GM11168 (cell line): ENCODE results near the gene BCAN.

Source experiments
- in situ Hi-C: fragments of 300-500 bp; cut with MboI; formaldehyde crosslinking; loops from one replicate; pipeline ENCODE4 v1.12.0; 2022; ENCODE audit warnings: low sequenced_read_pairs; ENCODE audit not compliant: unreplicated experiment

BCAN gene

GRCh38 chr1:156675210-156676113 is 33.5 kb downstream of the BCAN start:
- in situ Hi-C loops = no loop called here

- in situ Hi-C loops = no loop called here
Observed at GRCh38 chr1:156676114-156676819, 34.4 kb downstream of the BCAN start.

- in situ Hi-C loops = no loop called here
Observed at GRCh38 chr1:156676820-156677615, 35.1 kb downstream of the BCAN start, which contains the start of gene NES. NES (minus strand) TSS chr1:156677407; CDS start chr1:156677264, 143 bp downstream.

DNA sequence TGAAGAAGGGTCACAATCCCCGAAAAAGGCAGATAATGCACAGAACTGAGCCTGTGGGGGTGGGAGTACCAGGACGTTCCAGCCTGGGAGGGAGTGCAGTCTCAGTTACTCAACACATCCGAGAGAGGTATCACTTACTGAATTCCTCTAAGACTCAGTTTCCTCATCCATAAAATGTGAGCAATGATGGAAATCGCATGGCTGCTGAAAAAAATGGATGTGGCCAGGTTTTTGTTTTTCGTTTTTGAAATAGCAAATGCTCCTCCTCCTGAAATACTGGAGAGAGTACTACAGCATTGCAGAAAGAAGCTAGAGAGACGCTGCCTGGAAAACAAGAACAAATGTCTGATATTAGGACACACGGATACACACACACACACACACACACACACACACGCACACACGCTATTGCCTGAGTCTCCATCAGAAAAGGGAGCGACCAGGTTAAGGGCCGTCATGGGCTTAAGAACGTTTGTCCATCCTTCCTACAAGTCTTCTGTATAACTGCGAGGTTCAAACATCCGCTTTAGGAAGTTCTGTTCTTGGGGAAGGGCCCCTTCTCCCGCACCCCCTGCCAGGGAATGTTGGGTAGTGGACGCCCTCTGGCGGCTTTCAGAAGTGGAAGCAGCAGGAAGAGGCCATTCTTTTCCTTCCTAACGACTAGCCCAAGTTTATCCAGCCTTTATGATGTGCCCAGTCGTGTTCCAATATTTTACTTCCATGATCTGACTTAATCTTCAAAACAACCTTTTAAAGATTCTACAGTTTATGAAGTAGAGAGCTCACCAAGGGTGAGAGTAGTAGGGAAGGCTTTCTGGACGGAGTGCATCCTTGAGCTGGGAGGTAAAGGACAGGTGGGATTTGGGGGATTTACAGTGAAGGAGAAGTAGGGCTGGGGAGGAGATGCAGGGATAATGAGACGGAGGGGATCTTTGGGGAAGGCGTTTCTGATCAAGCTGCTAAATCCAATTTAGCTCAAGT is 36.0 kb downstream of the BCAN start:
- in situ Hi-C loops = no loop called here

DNA sequence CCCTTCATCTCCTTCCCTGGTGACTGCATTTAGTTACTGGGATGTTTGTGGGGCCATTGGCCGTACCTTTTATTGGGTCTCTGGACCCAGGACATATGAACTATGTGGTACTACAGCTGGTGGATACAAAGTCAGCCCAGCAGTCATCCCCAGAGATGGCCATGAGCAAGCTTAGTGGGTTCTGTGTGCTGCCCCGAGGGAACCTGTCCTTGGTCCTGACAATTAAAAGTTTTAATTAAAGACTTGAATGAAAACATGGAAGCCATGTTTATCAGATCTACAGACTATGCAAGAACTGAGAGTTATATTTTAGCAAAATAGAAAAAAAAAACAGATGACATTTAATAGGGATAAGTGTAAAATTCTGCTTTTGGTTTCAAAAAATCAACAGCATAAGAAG is 38.1 kb downstream of the BCAN start:
- in situ Hi-C loops = no loop called here

GRCh38 chr1:156681196-156681960 is 39.5 kb downstream of the BCAN start:
- in situ Hi-C loops = no loop called here

DNA sequence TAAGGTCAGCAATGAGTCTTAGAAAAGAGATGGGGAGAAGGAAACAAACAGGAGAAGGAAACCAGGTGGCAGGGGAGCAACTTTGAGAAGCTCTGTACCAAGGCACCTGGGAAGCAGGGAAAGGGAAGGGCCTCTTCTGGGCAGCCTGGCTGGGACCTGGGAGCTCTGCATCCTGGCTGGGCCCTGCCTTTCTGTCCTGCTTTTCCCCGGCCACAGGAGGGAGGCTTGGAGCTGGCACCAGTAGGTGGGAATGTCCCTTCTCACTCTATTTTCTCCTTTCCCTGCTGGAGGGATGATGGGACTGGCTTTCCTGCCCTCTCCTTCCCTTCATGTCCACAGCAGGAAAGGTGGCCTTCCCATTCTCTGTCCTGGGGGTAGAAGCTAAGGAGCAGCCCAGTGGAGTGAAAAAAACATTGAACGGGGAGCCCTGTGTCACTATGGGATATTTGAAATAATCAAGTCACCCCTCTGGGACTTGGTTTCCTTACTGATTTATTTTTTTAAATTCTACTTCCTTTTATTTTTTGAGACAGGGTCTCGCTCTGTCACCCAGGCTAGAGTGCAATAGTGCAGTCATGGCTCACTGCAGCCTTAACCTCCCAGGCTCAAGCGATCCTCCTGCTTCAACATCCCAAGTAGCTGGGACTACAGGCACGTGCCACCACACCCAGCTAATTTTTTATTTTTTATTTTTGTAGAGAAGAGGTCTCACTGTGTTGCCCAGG is 40.4 kb downstream of the BCAN start:
- in situ Hi-C loops = no loop called here

DNA sequence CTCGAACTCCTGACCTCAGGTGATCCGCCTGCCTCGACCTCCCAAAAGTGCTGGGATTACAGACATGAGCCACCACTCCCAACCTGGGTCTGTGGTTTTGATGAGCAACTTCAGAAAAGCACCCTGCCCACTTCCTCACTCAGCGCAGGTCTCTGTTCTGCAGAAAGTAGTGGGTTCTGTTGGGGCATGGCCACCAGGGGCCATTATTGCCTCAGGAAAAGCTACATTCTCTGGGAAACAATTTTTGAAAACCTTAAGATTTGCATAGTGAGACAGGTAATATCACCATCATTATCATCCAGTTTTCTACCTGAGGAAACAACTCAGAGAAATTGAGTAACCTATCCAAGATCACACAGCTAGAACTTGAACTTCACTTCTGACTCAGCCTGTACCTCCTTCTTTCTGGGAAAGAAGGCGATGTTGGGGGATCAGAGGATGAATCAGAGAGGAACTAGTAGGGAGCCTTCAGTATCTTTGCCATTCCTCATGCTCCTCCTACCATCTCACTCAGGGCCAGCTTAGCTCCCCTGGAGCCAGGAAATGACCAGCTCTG is 42.4 kb downstream of the BCAN start:
- in situ Hi-C loops = no loop called here

DNA sequence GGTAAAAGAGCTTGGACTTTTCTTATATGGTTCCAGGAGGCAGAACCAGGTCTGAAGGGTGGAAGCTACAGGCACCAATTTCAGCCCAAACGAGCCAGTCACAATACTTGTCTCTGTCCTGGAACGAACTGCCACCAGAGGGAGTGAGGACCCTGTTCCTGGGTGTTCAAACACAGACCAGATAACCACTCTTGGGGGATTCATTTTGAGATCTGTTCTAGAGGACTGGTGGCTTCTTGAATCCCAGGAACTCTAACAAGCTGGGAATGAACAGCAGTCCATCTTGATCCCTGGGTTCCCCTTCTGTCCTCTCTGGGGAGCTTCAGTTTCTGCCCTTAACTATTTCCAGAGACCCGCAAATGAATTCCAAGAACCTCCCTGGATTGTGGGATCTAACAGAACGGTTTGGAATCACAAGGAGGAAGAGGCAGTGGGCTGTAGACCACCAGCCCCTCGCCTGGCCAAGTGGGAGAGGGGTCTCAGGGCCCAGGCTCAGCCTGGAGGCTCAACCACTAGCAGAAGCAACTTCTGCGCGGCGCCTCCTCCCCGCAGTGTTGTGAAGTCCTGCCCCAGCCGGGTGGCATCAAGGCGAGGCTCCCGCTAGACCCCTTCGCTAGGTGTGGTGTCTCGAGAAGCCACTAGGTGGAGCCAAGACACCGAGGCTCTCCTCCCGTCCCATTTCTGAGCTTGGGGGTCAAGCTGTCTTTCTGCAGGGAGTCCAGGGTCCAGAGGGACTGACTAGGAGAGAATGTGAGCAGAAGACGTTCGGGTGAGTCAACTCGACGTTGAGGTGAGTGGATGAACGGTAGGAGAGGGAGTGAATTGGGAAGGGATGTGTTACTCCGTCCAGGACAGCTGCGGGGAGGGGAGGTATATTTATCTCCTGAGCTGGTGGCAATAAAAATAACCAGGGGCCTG is 47.4 kb downstream of the BCAN start:
- in situ Hi-C loops = no loop called here

DNA sequence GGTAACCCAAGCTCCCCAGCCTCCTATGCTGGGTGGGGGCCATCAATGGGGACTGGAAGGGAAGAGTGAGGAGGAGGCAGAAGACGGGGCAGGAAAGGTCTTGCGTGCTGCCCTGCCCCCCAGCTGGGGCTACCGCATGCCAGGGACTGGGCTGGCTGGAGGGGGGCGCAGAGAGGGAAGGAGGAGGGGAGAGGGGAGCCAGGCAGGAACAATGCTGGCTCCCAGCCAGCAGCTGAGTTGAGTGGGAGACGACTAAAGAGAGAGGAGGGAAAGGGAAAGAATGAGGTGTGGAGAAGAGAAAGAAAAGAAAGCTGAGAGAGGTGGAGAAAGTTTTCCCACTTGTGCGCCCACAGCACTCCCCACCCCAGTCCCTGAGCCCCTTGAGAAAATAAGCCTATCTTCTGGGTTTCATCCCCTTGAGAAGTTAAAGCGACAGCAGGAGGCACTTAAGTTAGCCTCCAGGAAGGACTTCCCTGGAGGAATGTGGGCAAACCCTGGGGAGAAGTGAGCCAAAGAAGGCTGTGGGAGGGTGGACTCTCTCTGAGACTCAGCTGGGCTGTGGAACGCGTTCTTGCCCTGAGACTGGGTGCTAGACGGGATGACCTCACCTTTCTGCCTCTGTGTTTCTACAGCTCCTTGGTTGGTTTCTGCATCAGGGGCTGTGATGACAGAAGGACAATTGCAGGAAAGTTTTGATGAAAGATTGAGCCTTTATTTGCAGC is 48.2 kb downstream of the BCAN start:
- in situ Hi-C loops = no loop called here

GRCh38 chr1:156690675-156691036 is 48.7 kb downstream of the BCAN start:
- in situ Hi-C loops = no loop called here

GRCh38 chr1:156691191-156691590 is 49.3 kb downstream of the BCAN start:
- in situ Hi-C loops = no loop called here

- in situ Hi-C loops = no loop called here
Observed at GRCh38 chr1:156691665-156692440, 49.9 kb downstream of the BCAN start.

DNA sequence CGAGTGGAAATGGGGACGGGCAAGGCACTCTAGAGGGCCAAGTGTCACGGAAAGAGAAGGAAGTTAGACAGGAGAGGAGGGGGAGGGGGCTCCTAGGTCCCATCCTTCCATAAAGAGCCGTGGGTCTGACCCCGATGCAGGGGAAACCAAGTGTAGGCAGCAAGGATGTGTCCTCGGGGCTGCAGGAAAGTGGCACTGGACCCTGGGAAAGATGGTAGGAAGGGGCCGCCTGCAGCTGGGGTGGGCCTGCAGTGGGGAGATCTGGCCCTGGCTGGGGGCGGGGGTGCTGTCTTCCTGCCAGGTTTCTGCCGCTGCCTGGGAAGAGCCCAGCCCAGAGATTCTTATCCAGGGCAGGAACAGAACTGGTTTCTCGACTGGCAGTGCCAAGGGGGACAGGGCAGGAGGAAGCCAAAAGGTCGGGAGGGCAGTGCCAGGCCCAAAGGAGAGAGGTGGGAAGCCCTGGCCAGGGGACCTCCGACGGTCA is 50.6 kb downstream of the BCAN start:
- in situ Hi-C loops = no loop called here
